Measurements from ENCODE around the gene KCTD17. TPM values are rescaled to one million over a fixed set of nuclear protein-coding genes. Genes with fewer than 3 reads are reported as not detected.

The KCTD17 gene
- total RNA-seq, 4 donors from 2014 or later = 17.9 to 35.8 (median 28.7) TPM

DNA sequence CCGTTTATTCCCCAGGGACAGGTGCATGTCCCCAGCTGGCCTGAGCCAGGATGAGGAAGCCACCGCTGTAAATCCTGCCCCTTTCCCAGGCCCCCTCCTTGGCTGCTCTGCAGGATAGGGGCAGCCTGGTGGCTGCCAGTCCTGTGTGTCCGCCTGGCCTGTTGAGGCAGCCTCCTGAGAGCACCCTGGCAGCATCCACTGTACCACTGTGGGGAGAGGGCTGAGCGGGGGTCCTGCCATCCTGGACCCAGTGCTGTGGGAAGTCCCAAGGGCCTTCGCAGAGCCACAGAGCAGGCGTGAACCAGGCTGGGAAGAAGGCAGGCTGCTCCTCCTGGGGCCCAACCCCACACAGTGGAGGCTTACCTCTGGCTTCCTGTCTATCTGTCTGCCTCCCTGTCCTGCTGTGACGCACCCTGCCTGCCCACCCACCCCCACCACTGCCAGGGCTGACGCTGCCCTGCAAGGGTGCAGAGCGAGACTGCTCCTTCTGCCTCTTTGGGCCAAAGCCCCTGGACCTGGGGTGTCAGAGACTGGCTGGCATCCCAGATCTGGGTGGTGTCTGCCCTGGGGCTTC lies 8.4 kb downstream of the KCTD17 start:
- no peak for DNase-seq (ENCODE audit: extremely low spot score)
- no peaks in the 10 kb centered on the region for H3K9me3 ChIP-seq
- intact Hi-C loops (cut with DNase I) = no loop called here
- H3K27me3 ChIP-seq = no peaks in the 10 kb centered on the region
- H3K4me3 ChIP-seq = no peak overlapping the region
- TF ChIP-seq EP300 (IDR thresholded peaks at IDR 0.05) = no peak
- no peak for TF ChIP-seq POLR2AphosphoS5 (IDR thresholded peaks at IDR 0.05)
- TF ChIP-seq POLR2A (IDR thresholded peaks at IDR 0.05; ENCODE audit: low read depth) = no peak
- TF ChIP-seq, protein P1, sequence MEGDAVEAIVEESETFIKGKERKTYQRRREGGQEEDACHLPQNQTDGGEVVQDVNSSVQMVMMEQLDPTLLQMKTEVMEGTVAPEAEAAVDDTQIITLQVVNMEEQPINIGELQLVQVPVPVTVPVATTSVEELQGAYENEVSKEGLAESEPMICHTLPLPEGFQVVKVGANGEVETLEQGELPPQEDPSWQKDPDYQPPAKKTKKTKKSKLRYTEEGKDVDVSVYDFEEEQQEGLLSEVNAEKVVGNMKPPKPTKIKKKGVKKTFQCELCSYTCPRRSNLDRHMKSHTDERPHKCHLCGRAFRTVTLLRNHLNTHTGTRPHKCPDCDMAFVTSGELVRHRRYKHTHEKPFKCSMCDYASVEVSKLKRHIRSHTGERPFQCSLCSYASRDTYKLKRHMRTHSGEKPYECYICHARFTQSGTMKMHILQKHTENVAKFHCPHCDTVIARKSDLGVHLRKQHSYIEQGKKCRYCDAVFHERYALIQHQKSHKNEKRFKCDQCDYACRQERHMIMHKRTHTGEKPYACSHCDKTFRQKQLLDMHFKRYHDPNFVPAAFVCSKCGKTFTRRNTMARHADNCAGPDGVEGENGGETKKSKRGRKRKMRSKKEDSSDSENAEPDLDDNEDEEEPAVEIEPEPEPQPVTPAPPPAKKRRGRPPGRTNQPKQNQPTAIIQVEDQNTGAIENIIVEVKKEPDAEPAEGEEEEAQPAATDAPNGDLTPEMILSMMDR (IDR thresholded peaks at IDR 0.05) = no peak
- WGBS = no CpG with 5 or more reads among the region's 9 CpGs
- H3K4me1 ChIP-seq = no peaks in the 10 kb centered on the region
- H3K36me3 ChIP-seq = peaks cover 22 to 73% (median 65%) of the 10 kb centered on the region in 4 donors
- H3K27ac ChIP-seq (replicated peaks in 1 of 4) = no peak overlapping the region

DNA sequence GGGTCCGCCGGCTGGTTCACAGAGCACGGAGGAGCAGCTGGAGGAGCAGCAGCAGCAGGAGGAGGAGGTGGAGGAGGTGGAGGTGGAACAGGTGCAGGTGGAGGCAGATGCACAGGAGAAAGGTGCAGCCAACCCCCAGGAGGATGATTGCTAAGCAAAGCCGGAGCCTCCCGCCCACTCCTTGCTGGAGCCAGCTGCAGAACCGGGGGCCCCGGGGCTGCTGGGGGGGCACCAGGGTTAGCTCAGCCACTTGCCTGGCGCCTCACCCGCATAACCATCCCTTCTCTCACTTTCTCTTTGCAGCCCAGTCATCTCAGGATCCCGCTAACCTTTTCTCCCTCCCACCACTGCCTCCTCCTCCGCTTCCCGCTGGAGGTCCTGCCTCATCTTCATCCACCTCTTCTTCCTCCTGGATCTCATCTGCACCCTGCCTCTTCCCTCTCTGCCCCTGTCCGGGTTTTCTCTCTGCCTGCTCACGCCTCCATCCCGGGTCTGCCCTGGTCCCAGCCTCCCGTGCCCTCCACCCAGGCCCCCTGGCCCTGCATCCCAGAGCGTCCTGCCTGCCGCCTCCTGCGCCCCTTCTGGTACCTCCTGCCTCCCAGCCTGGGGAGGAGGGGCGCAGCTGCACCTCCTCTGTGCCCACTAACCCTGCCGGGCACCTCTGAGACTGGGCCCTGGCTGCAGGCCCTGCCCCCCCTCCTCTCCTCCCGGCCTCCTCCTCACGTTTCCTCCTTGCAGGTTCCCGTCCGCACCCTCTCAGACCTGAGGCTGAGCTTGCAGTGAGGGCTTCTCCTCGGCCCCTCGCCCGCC lies 9.5 kb downstream of the KCTD17 start:
- Histone ChIP-seq H3K36me3 (peaks cover 22 to 64% (median 57%) of the 10 kb centered on the region in 4 donors), H3K4me3 (no peak overlapping the region), H3K4me1 (no peaks in the 10 kb centered on the region), H3K27ac (replicated peaks in 1 of 4) (no peak overlapping the region), H3K27me3 (peaks cover 0 to 6% (median 0%) of the 10 kb centered on the region in 4 donors), H3K9me3 (no peaks in the 10 kb centered on the region)
- 87% methylated on average over 25 of the region's 28 CpGs for WGBS
- no peak for DNase-seq (ENCODE audit: extremely low spot score)
- TF ChIP-seq POLR2AphosphoS5 (IDR thresholded peaks at IDR 0.05) (no peak), POLR2A (IDR thresholded peaks at IDR 0.05; ENCODE audit: low read depth) (no peak), EP300 (IDR thresholded peaks at IDR 0.05) (no peak)
- TF ChIP-seq, protein P1 (IDR thresholded peaks at IDR 0.05) = no peak
- intact Hi-C loops (cut with DNase I) = no loop called here

DNA sequence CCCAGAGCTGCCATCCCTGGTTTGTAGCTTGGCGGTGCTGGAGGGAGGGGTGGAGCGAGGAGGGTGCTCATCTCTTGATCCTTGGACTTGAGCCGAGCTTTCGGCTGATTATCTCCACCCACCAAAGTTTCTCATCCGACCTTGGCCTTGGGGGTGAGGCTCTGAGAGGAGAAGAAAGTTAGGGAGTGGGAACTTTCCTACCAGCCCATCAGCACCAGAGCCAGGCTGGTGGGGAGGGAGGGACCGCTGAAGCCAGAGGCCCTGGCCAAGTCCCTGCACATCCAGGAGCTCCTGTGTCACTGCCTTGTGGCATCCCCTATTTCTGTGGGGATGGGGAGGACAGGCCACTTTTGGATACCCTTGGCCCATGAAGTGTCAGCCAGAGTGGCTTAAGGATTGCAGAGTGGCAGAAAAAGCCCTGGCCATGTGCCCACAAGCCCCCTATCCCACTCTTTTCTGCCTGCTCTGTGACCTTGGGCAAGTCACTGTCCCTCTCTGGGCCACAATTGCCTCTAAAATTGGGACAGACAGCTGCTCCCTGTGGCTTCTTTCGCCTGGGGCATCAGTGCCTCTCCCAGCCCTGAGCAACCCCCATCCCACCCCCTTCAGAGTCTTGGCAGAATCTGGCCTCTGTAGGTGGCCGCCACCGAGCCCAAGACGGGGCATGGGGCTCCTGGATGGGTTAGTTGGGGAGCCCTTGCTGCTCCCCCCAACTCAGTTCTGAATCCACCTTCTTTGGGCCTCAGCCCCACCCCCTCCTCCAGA lies 10.3 kb downstream of the KCTD17 start:
- no peak overlapping the region for H3K27ac ChIP-seq (replicated peaks in 1 of 4)
- H3K9me3 ChIP-seq = no peaks in the 10 kb centered on the region
- 86% methylated on average over 10 of the region's 10 CpGs for WGBS
- no peak overlapping the region for H3K4me3 ChIP-seq
- intact Hi-C loops (cut with DNase I) = no loop called here
- peaks cover 0 to 14% (median 0%) of the 10 kb centered on the region in 4 donors for H3K27me3 ChIP-seq
- no peak for DNase-seq (ENCODE audit: extremely low spot score)
- TF ChIP-seq POLR2A (IDR thresholded peaks at IDR 0.05; ENCODE audit: low read depth) = no peak
- TF ChIP-seq, protein P1 (IDR thresholded peaks at IDR 0.05) = no peak
- no peaks in the 10 kb centered on the region for H3K4me1 ChIP-seq
- peaks cover 17 to 56% (median 49%) of the 10 kb centered on the region in 4 donors for H3K36me3 ChIP-seq

DNA sequence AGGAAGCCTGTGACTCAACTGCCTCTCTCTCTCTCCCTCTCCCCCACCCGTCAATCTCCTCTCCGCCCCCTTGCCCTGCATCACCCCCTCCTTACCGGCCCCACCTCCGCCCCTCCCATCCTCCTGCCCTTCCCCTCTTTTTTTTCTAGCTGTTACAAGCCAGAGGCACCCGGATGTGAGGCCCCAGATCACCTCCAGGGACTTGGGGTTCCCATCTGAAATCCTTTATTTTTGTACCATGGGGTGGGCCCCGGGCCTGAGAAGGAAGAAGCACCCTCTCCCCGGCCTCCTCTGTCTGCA lies 10.8 kb downstream of the KCTD17 start:
- peaks cover 12 to 51% (median 44%) of the 10 kb centered on the region in 4 donors for H3K36me3 ChIP-seq
- H3K27me3 ChIP-seq = peaks cover 0 to 19% (median 0%) of the 10 kb centered on the region in 4 donors
- H3K4me3 ChIP-seq = no peak overlapping the region
- no peaks in the 10 kb centered on the region for H3K4me1 ChIP-seq
- TF ChIP-seq EP300 (IDR thresholded peaks at IDR 0.05) (no peak), POLR2AphosphoS5 (IDR thresholded peaks at IDR 0.05) (no peak), POLR2A (IDR thresholded peaks at IDR 0.05; ENCODE audit: low read depth) (no peak)
- TF ChIP-seq, protein P1 (IDR thresholded peaks at IDR 0.05) = no peak
- 62% methylated on average over 7 of the region's 7 CpGs for WGBS
- no peak for DNase-seq (ENCODE audit: extremely low spot score)
- no peaks in the 10 kb centered on the region for H3K9me3 ChIP-seq
- intact Hi-C loops (cut with DNase I) = no loop called here
- no peak overlapping the region for H3K27ac ChIP-seq (replicated peaks in 1 of 4)

Measured in esophagus muscularis mucosa (tissue), 4 donors.